A549 (cell line): ENCODE data around the gene SLC13A4.

ENCODE experiments used
- EP300 ChIP-seq, 2 experiments: fragments of >200 bp; sonication (Bioruptor Twin); formaldehyde crosslinking; IDR thresholded peaks; 2 replicates in 1 of 2; 3 replicates in 1 of 2; pipeline ENCODE4 v1.6.1; 2016 to 2017
- POLR2A ChIP-seq: IDR thresholded peaks from 2 replicates; pipeline ENCODE4 v1.6.1; 2012; ENCODE audit warnings: mild to moderate bottlenecking, low read length
- TF ChIP-seq, protein P1 (sequence below): fragments of >200 bp; sonication (Bioruptor Twin); formaldehyde crosslinking; IDR thresholded peaks from 3 replicates; pipeline ENCODE4 v1.5.1; 2016
- TF ChIP-seq, protein P2 (sequence below): fragments of 150-350 bp; IDR thresholded peaks from 2 replicates; pipeline ENCODE4 v1.6.1; 2014; ENCODE audit warnings: low read depth, mild to moderate bottlenecking, low read length

DNA sequence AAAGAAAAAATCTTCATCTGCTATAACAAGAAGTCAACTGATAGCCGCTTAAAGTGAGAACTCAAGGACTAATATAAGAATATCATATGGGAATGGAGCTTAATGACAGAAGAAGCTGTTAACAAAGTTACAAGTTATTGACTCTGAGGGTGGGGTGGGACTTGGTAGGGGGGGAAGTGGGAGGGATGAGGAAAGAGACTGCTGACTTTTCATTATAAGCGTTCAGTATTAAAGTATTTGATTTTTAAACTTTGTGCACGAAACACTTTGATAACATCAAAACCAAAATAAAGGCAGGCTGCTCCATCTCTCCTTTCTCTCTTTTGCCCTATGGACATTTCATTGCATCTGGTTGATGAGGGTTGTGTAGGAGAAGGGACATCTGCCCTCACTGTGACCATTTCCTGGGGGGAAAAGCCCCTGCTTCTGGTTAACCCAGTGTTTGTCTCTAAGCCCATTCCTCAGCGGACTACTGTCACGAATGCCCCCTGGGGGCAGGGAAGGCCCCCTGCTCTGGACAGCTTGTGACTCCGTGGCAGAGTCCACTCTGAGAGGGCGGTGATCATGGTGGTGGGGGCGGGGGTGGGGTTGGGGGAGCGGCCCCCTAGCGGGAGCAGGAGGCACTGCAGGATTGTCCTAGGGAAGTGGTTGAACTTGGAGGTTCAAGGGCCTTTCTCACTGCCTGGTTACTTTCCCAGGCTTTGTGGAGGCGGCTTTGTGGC, 17.4 kb downstream of the SLC13A4 start:
- TF ChIP-seq, protein P1, sequence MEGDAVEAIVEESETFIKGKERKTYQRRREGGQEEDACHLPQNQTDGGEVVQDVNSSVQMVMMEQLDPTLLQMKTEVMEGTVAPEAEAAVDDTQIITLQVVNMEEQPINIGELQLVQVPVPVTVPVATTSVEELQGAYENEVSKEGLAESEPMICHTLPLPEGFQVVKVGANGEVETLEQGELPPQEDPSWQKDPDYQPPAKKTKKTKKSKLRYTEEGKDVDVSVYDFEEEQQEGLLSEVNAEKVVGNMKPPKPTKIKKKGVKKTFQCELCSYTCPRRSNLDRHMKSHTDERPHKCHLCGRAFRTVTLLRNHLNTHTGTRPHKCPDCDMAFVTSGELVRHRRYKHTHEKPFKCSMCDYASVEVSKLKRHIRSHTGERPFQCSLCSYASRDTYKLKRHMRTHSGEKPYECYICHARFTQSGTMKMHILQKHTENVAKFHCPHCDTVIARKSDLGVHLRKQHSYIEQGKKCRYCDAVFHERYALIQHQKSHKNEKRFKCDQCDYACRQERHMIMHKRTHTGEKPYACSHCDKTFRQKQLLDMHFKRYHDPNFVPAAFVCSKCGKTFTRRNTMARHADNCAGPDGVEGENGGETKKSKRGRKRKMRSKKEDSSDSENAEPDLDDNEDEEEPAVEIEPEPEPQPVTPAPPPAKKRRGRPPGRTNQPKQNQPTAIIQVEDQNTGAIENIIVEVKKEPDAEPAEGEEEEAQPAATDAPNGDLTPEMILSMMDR: peak; percentile 56
- TF ChIP-seq, protein P2, sequence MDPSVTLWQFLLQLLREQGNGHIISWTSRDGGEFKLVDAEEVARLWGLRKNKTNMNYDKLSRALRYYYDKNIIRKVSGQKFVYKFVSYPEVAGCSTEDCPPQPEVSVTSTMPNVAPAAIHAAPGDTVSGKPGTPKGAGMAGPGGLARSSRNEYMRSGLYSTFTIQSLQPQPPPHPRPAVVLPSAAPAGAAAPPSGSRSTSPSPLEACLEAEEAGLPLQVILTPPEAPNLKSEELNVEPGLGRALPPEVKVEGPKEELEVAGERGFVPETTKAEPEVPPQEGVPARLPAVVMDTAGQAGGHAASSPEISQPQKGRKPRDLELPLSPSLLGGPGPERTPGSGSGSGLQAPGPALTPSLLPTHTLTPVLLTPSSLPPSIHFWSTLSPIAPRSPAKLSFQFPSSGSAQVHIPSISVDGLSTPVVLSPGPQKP: no peak
- TF ChIP-seq POLR2A (no peak), EP300 (IDR thresholded peaks at IDR 0.05) (no peak)
